ENCODE results near the gene MAF.

DNA sequence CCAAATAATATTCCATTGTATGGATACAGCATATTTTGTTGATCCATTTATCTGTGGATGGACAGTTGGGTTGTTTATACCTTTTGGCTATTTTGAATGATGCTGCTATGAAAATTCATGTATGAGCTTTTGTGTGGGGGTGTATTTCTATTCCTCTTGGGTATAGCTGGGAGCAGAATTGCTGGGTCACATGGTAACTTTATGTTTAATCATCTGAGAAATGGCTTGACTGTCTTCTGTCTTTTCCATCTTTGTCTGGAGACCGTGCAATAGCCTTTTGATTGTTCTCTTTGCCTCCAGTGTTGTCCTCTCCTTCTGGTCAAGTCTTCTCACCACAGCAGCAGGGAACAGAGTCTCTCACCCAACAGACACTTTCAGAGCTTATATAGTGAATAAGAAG, 20.5 kb upstream of the MAF start:
- TF ChIP-seq CTCF (conservative IDR thresholded peaks at IDR 0.05 in 1 of 2, IDR thresholded peaks at IDR 0.05 in 1 of 2; ENCODE audit: low read depth in 1 of 2, low read length in 2 of 2) (no peak), EZH2 (IDR thresholded peaks at IDR 0.05; ENCODE audit: low read length, missing control alignments) (no peak)
